ENCODE measurements around the gene TBC1D2. TPM values are rescaled to one million over a fixed set of nuclear protein-coding genes. Genes with fewer than 3 reads are reported as not detected.

TBC1D2 gene
- total and polyA plus RNA-seq, 2 of the 13 experiments (the other 11 are each of a cell fraction or from before 2014, with no cell fraction given), result 2.0 to 2.8 TPM

- H3K9ac ChIP-seq (ENCODE audit: insufficient read depth, low read depth, low read length), result no peak overlapping the region
- intact Hi-C loops (cut with micrococcal nuclease; ENCODE audit: unreplicated experiment), result no loop called here
- H3K4me3 ChIP-seq (replicated peaks in 1 of 3; ENCODE audit: insufficient read depth in 1 of 3, low read depth in 2 of 3, low read length in 3 of 3), result no peak overlapping the region
- TF ChIP-seq RELA (CRISPR knock-in tag; IDR thresholded peaks at IDR 0.05) (no peak), ZNF10 (CRISPR knock-in tag; IDR thresholded peaks at IDR 0.05; ENCODE audit: borderline replicate concordance, low read depth) (no peak), ZNF839 (CRISPR knock-in tag; IDR thresholded peaks at IDR 0.05; ENCODE audit: borderline replicate concordance) (no peak), TGIF2 (CRISPR knock-in tag; IDR thresholded peaks at IDR 0.05) (no peak), U2AF2 (IDR thresholded peaks at IDR 0.05; ENCODE audit: low read depth, low read length) (no peak), FIP1L1 (IDR thresholded peaks at IDR 0.05; ENCODE audit: borderline replicate concordance, insufficient read depth, low read depth, low read length) (no peak), ZEB1 (IDR thresholded peaks at IDR 0.05; ENCODE audit: insufficient replicate concordance, low read depth) (no peak), MAX (IDR thresholded peaks at IDR 0.05) (no peak)
- no peaks in the 10 kb centered on the region for H3K4me1 ChIP-seq (ENCODE audit: insufficient read depth, low read length)
- H3K27ac ChIP-seq (ENCODE audit: extremely low read length, insufficient read depth, low read length), result no peak overlapping the region
- DNase-seq (ENCODE audit: low spot score) (no peak), ATAC-seq (no peak), FAIRE-seq (no peak)
- BruUV-seq (replicated peaks), result no TSS peak
- no peaks in the 10 kb centered on the region for H3K9me3 ChIP-seq (ENCODE audit: low read length)
- H3K4me2 ChIP-seq (ENCODE audit: low read depth, low read length), result no peak overlapping the region
- ChIA-PET CTCF (ENCODE audit: low intra/inter-chr PET ratio, low total read pairs) (no interaction called here), POLR2A (no interaction called here)
- no peak overlapping the region for H2AFZ ChIP-seq (ENCODE audit: low read length)
- in situ Hi-C loops (cut with HindIII; ENCODE audit: extremely low pct_ligation_motif_present, low pct_unique_long_range_greater_than_20kb), result no loop called here
- H3K27me3 ChIP-seq (ENCODE audit: control insufficient read depth in 1 of 2, insufficient read depth in 2 of 2, low read length in 2 of 2), result peaks cover 3 to 44% of the 10 kb centered on the region in 2 experiments; a peak in 3 of 5 replicates
- 67% methylated on average over 1 of the region's 1 CpG for WGBS (ENCODE audit: low lambda C conversion rate)
- no peaks in the 10 kb centered on the region for H3K79me2 ChIP-seq (ENCODE audit: insufficient read depth, low read length)
- no peaks in the 10 kb centered on the region for H4K20me1 ChIP-seq (ENCODE audit: insufficient read depth, low read length)
- no peaks in the 10 kb centered on the region for H3K36me3 ChIP-seq (replicated peaks in 1 of 2; ENCODE audit: control insufficient read depth in 1 of 2, insufficient read depth in 2 of 2, low read length in 2 of 2)
These were observed 25.8 kb upstream of the TBC1D2 start for GRCh38 chr9:98281281-98281680.

- no TSS peak for BruUV-seq (replicated peaks)
- no peak for FAIRE-seq
- no peaks in the 10 kb centered on the region for H3K4me1 ChIP-seq (ENCODE audit: insufficient read depth, low read length)
- H3K79me2 ChIP-seq (ENCODE audit: insufficient read depth, low read length), result no peaks in the 10 kb centered on the region
- H2AFZ ChIP-seq (ENCODE audit: low read length), result no peak overlapping the region
- H3K27ac ChIP-seq (ENCODE audit: extremely low read length, insufficient read depth, low read length), result no peak overlapping the region
- H4K20me1 ChIP-seq (ENCODE audit: insufficient read depth, low read length), result no peaks in the 10 kb centered on the region
- ChIA-PET POLR2A (no interaction called here), CTCF (ENCODE audit: low intra/inter-chr PET ratio, low total read pairs) (no interaction called here)
- H3K9me3 ChIP-seq (ENCODE audit: low read length), result no peaks in the 10 kb centered on the region
- TF ChIP-seq NFE2L1 (CRISPR knock-in tag; IDR thresholded peaks at IDR 0.05; ENCODE audit: borderline replicate concordance) (no peak), CEBPG (CRISPR knock-in tag; IDR thresholded peaks at IDR 0.05) (no peak), KLF15 (CRISPR knock-in tag; IDR thresholded peaks at IDR 0.05; ENCODE audit: borderline replicate concordance) (no peak), HINFP (CRISPR knock-in tag; IDR thresholded peaks at IDR 0.05; ENCODE audit: low read depth) (no peak), RXRA (CRISPR knock-in tag; IDR thresholded peaks at IDR 0.05) (no peak), NFYC (CRISPR knock-in tag; IDR thresholded peaks at IDR 0.05) (no peak), DNMT1 (CRISPR knock-in tag; IDR thresholded peaks at IDR 0.05) (no peak), HHEX (CRISPR knock-in tag; IDR thresholded peaks at IDR 0.05) (no peak), FOXP4 (CRISPR knock-in tag; IDR thresholded peaks at IDR 0.05) (no peak)
- no peak overlapping the region for H3K4me3 ChIP-seq (replicated peaks in 1 of 3; ENCODE audit: insufficient read depth in 1 of 3, low read depth in 2 of 3, low read length in 3 of 3)
- no peak overlapping the region for H3K9ac ChIP-seq (ENCODE audit: insufficient read depth, low read depth, low read length)
- no peaks in the 10 kb centered on the region for H3K36me3 ChIP-seq (replicated peaks in 1 of 2; ENCODE audit: control insufficient read depth in 1 of 2, insufficient read depth in 2 of 2, low read length in 2 of 2)
- DNase-seq (ENCODE audit: low spot score), result no peak
- ATAC-seq, result no peak
- WGBS (ENCODE audit: low lambda C conversion rate), result 29% methylated on average over 6 of the region's 6 CpGs
- peaks cover 3 to 43% of the 10 kb centered on the region in 2 experiments; a peak in 4 of 5 replicates for H3K27me3 ChIP-seq (ENCODE audit: control insufficient read depth in 1 of 2, insufficient read depth in 2 of 2, low read length in 2 of 2)
- H3K4me2 ChIP-seq (ENCODE audit: low read depth, low read length), result no peak overlapping the region
- intact Hi-C loops (cut with micrococcal nuclease; ENCODE audit: unreplicated experiment) (no loop called here), in situ Hi-C loops (cut with HindIII; ENCODE audit: extremely low pct_ligation_motif_present, low pct_unique_long_range_greater_than_20kb) (no loop called here)
These were observed 25.1 kb upstream of the TBC1D2 start for GRCh38 chr9:98280574-98280973.

Data from HepG2 (cell line).